BJ (cell line): Measurements from ENCODE around the gene PLAAT3. TPM values are rescaled to one million over a fixed set of nuclear protein-coding genes. Genes with fewer than 3 reads are reported as not detected.

Experiments used
- CTCF ChIA-PET: fragments of 350-600 bp; formaldehyde crosslinking; extraction: SDS; loops from one replicate; lab custom pipeline; 2021; ENCODE audit warnings: antibody characterized with exemption, inconsistent platforms; lab: Yijun Ruan, JAX
- POLR2A ChIA-PET: fragments of 300-600 bp; sonication (Branson Sonifier 250); formaldehyde crosslinking; extraction: SDS; loops from one replicate; lab custom pipeline; 2021; ENCODE audit warnings: antibody characterized with exemption; lab: Charles Lee
- DNase-seq: peaks from one replicate; pipeline ENCODE4 v3.0.0-alpha.2; 2011; ENCODE audit warnings: low read depth
- H3K27me3 ChIP-seq: 2 replicates; pipeline ENCODE4 v1.6.0; 2011; ENCODE audit warnings: low read length; ENCODE audit not compliant: control insufficient read depth, insufficient read depth
- H3K36me3 ChIP-seq: 2 replicates; pipeline ENCODE4 v1.5.1; 2011; ENCODE audit warnings: low read length; ENCODE audit not compliant: control insufficient read depth, insufficient read depth
- H3K4me3 ChIP-seq: 2 replicates; pipeline ENCODE4 v1.5.1; 2011; ENCODE audit warnings: low read depth, mild to moderate bottlenecking, control low read depth, low read length
- polyA minus RNA-seq: library from RNA; depleted of rRNA, polyadenylated mRNA; stranded (reverse); fragments of >200 nt; gene quantifications from 2 replicates; pipeline ENCODE4 v1.2.3, GENCODE V29; 2011; rRNA and poly(A)+ RNA removed
- polyA plus RNA-seq: library from polyadenylated mRNA; depleted of rRNA; stranded (reverse); fragments of >200 nt; gene quantifications from 2 replicates; pipeline ENCODE4 v1.2.3, GENCODE V29; 2011; rRNA removed
- TF ChIP-seq, protein P1 (sequence below): IDR thresholded peaks from 2 replicates; pipeline ENCODE4 v1.5.1; 2011; ENCODE audit warnings: low read depth, mild to moderate bottlenecking, control low read depth, inconsistent platforms, low read length, moderate library complexity; ENCODE audit not compliant: insufficient read depth

The PLAAT3 gene
- polyA plus RNA-seq: 12.5 and 17.6 TPM in 2 replicates
- polyA minus RNA-seq: 5.3 and 13.8 TPM in 2 replicates

DNA sequence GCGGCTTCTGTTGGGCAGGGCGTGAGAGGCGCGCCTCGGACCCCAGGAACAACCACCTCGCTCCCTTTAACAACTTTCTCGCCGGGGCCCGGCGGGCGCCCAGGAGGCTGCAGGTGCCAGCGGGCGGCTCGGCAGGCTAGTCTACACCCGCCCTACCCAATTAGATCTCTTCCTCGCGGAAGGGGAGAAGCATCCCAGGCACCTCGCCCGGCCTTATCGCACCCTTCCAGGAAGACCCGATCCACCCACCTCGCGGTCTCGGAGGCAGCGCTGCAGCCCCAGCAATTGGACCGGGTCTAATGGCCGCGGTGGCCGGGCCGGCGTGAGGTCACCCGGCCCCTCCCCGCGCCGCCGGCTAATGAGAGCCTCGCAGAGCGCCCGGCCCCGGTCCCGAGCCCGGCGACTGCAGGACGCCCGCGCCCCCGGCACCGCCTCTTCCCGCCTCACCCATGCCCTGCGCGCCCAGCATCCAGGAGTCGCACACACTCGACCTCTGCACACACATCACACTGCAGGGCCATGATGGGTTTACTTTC is at the start of gene PLAAT3:
PLAAT3 (minus strand) TSS at position 298 of the 536 bp plus-strand sequence. CDS start 419 bp downstream, outside the sequence.
- CTCF ChIA-PET: no interaction called here
- TF ChIP-seq, protein P1, sequence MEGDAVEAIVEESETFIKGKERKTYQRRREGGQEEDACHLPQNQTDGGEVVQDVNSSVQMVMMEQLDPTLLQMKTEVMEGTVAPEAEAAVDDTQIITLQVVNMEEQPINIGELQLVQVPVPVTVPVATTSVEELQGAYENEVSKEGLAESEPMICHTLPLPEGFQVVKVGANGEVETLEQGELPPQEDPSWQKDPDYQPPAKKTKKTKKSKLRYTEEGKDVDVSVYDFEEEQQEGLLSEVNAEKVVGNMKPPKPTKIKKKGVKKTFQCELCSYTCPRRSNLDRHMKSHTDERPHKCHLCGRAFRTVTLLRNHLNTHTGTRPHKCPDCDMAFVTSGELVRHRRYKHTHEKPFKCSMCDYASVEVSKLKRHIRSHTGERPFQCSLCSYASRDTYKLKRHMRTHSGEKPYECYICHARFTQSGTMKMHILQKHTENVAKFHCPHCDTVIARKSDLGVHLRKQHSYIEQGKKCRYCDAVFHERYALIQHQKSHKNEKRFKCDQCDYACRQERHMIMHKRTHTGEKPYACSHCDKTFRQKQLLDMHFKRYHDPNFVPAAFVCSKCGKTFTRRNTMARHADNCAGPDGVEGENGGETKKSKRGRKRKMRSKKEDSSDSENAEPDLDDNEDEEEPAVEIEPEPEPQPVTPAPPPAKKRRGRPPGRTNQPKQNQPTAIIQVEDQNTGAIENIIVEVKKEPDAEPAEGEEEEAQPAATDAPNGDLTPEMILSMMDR: no peak
- POLR2A ChIA-PET: no interaction called here

DNA sequence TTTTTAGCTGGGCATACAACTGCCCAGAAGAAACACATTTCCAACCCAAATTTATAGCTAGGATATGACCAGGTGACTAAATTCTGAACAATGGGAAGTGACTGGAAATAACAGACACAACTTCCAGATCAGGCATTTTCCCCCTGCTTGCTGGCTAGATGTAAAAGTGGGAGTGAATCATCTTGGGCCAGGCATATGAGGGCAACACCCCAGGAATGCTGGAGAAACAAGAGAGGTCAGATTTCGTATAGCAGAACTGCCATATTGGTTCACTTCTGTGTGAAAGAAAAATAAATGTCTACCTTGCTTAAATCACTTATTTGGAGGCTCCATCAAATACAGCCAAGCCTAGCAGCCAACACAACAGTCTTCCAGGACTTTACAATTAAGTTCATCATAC is 49.6 kb upstream of the PLAAT3 start:
- no peaks in the 10 kb centered on the region for H3K27me3 ChIP-seq
- DNase-seq: no peak
- TF ChIP-seq, protein P1: no peak
- ChIA-PET CTCF (interaction anchor here (1.4 to 1.5 kb wide), 2 partner anchors 28 to 105 kb away, joined by 3 to 4 read pairs; partner anchors contain the start of gene ZFTA), POLR2A (no interaction called here)
- H3K36me3 ChIP-seq: no peaks in the 10 kb centered on the region
- no peak overlapping the region for H3K4me3 ChIP-seq

More for the DNA sequence above, at the start of gene PLAAT3:
- Histone ChIP-seq H3K36me3 (no peaks in the 10 kb centered on the region), H3K4me3 (peak within 1 kb of the TSS; percentile 45), H3K27me3 (peaks cover 2% of the 10 kb centered on the region; the same call in 1 of the 2 replicates)
- DNase-seq: no peak

DNA sequence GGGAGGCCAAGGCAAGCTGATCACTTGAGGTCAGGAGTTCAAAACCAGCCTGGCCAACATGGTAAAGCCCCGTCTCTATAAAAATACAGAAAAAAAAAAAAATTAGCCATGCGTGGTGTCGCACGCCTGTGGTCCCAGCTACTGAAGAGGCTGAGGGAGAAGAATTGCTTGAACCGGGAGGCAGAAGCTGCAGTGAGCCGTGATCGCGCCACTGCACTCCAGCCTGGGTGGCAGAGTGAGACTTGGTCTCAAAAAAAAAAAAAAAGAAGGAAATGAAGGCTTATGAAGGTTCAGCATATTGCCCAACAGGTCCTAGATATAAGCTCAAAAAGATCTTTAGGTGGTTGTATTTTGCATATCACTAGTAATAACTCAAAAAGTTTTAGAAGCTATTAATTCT is 46.7 kb upstream of the PLAAT3 start:
- CTCF ChIA-PET: interaction anchor here (0.7 to 1.9 kb wide), 6 partner anchors 9 to 77 kb away, joined by 3 to 5 read pairs (median 4); partner anchors contain the start of gene ATL3
- POLR2A ChIA-PET: interaction anchor here (0.7 kb wide), 1 partner anchor 216 kb away, joined by 3 read pairs; no protein-coding TSS in a partner anchor
- Histone ChIP-seq H3K4me3 (no peak overlapping the region), H3K36me3 (peaks cover 2% of the 10 kb centered on the region; the same call in 1 of the 2 replicates), H3K27me3 (no peaks in the 10 kb centered on the region)
- no peak for DNase-seq
- TF ChIP-seq, protein P1: no peak

DNA sequence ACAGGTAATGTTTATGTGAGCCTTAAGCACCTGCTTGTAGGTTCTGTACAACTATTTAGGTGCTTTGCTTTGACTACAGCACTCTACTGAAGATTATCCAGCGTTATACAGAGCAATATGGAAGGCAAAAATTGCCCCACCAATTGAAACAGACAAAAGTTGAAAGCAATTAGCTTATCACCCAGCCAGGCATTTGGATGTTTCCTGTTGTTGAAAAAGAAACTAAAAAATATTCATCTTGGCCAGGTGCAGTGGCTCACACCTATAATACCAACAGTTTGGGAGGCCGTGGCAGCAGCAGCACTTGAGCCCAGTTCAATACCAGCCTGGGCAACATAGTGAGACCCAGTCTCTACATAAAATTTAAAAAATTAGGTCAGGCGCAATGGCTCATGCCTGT is 38.4 kb upstream of the PLAAT3 start:
- CTCF ChIA-PET: interaction anchor here (0.6 to 1.2 kb wide), 2 partner anchors 14 to 17 kb away, joined by 3 read pairs; no protein-coding TSS in a partner anchor
- POLR2A ChIA-PET: no interaction called here
- Histone ChIP-seq H3K27me3 (no peaks in the 10 kb centered on the region), H3K4me3 (no peak overlapping the region), H3K36me3 (peaks cover 11% of the 10 kb centered on the region)
- DNase-seq: no peak
- TF ChIP-seq, protein P1: no peak

DNA sequence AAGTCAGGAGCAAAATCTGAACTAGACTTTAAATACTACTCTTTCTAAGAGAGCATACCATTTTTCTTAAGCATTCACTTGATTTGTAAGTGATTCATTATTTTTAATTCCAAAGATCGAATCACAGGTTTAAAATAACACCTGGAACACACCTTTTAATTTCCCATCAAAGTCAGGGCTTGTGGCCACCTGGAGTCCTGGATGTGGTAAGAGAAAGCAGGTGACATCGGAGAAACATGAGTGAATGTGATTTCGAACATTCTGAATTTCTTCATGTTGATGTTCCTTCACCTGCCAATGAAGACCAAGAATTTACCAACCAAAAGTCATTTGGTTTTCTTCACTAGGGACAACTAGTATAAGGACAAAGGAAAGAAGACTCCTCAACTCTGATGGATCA is 29.0 kb upstream of the PLAAT3 start:
- CTCF ChIA-PET: interaction anchor here (0.7 to 1.9 kb wide), 7 partner anchors 9 to 164 kb away, joined by 3 to 8 read pairs (median 3); no protein-coding TSS in a partner anchor
- TF ChIP-seq, protein P1: no peak
- no peak overlapping the region for H3K4me3 ChIP-seq
- peaks cover 8% of the 10 kb centered on the region for H3K36me3 ChIP-seq
- POLR2A ChIA-PET: no interaction called here
- no peaks in the 10 kb centered on the region for H3K27me3 ChIP-seq
- no peak for DNase-seq
